Activated naive CD4-positive, alpha-beta T cell treated with anti-CD3 and anti-CD28 coated beads, Interleukin-2, amount 10 ng/mL, durations not matched to agents 7 days and 5 days (primary cell): Measurements from ENCODE around the gene GBE1.

ENCODE experiments used
- CTCF ChIA-PET: fragments of 350-600 bp; sonication (Branson Sonifier 250); formaldehyde crosslinking; loops from one replicate; lab custom pipeline; 2021; ENCODE audit warnings: antibody characterized with exemption; lab: Charles Lee
- DNase-seq: peaks from one replicate; pipeline ENCODE4 v3.0.0-alpha.2; 2020
- H3K27ac Mint-ChIP-seq: one replicate; pipeline ENCODE4 v1.8.0; 2021; ENCODE audit warnings: mild to moderate bottlenecking, moderate library complexity, mixed read lengths
- H3K27me3 Mint-ChIP-seq: one replicate; pipeline ENCODE4 v1.8.0; 2021; ENCODE audit warnings: mild to moderate bottlenecking, mixed read lengths
- H3K36me3 Mint-ChIP-seq: one replicate; pipeline ENCODE4 v1.8.0; 2021; ENCODE audit warnings: mixed read lengths
- H3K4me1 Mint-ChIP-seq: one replicate; pipeline ENCODE4 v1.8.0; 2021; ENCODE audit warnings: mixed read lengths
- H3K4me3 Mint-ChIP-seq: one replicate; pipeline ENCODE4 v1.8.0; 2021; ENCODE audit warnings: mild to moderate bottlenecking, moderate library complexity, mixed read lengths
- H3K9me3 Mint-ChIP-seq: one replicate; pipeline ENCODE4 v1.8.0; 2021; ENCODE audit warnings: mixed read lengths

Gene GBE1

DNA sequence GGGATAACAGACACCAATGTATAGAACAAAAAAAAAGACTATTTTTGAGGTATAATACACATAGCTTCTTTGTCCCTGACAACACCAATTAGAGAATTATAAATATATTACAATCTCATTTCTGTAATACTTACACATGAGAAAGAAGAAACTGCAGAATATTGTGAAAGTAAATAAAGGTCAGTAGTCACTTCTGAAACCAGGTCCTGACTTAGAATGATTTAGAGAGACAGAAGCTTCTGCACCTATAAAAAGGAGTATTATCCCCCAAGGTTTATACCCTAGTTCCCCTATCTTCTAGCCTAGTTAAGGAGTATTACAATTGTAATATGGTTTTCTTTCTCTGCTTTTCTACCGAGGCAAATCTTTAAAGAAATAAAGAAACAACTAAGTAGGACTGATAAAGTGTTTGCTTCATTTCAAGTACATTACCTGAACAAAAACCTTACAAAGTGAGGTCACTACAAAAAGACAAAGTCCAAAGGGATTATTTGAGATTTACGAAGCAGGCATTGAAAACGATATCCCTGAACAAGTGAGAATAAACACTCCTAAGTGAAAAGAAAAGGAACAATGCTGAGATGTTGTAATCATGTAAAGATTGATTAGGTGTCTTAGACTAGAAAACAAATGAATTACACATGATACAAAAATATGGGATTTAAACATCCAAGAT lies 103.0 kb downstream of the GBE1 start:
- DNase-seq = no peak
- Mint-ChIP-seq H3K36me3 (no peaks in the 10 kb centered on the region), H3K4me1 (no peaks in the 10 kb centered on the region), H3K9me3 (no peaks in the 10 kb centered on the region), H3K4me3 (no peak overlapping the region), H3K27ac (no peak overlapping the region), H3K27me3 (no peaks in the 10 kb centered on the region)
- CTCF ChIA-PET = no interaction called here

DNA sequence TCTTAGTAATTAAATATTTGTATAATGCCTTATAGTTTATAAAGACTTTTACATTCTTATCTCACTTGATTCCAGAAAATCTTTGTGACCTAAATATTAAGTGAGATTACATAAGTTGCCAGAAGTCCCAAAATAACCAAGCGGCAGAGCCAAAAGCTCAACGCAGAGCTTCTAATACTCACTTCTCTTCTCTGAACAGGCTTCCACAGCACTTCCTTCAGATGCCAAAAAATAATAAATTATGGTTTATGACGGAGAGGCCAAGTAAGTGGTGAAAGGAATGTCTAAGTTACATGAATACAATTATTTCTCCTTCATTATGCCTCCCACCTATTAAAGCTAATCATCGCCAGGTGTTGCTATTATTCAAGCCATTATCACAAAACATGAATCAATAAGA lies 110.3 kb downstream of the GBE1 start:
- no peak overlapping the region for H3K4me3 Mint-ChIP-seq
- H3K4me1 Mint-ChIP-seq = no peaks in the 10 kb centered on the region
- H3K36me3 Mint-ChIP-seq = no peaks in the 10 kb centered on the region
- no peak for DNase-seq
- CTCF ChIA-PET = no interaction called here
- no peaks in the 10 kb centered on the region for H3K9me3 Mint-ChIP-seq
- H3K27me3 Mint-ChIP-seq = no peaks in the 10 kb centered on the region
- H3K27ac Mint-ChIP-seq = no peak overlapping the region

GRCh38 chr3:81650187-81650586 lies 111.3 kb downstream of the GBE1 start:
- Mint-ChIP-seq H3K9me3 (no peaks in the 10 kb centered on the region), H3K27ac (no peak overlapping the region), H3K4me3 (no peak overlapping the region), H3K4me1 (no peaks in the 10 kb centered on the region), H3K36me3 (no peaks in the 10 kb centered on the region), H3K27me3 (no peaks in the 10 kb centered on the region)
- no peak for DNase-seq
- CTCF ChIA-PET = no interaction called here

DNA sequence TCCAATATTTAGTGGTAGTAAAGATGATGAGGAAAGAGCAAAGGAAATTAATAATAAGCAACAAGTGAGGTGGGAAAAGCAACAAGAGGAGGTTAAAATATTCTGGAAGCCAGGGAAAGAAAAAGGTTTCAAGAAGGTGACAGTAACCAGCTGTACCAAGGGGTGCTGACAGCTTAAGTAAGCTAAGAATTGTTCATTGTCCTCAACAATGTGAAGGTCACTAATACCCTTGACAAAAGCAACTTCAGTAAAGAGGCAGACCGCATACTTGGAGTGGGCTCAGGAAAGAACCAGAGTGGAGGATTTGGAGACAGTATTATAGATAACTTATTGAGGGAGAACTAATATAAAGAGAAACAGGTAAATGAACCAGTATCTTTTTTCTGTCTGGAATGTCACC lies 116.2 kb downstream of the GBE1 start:
- CTCF ChIA-PET = interaction anchor here (1.3 kb wide), 1 partner anchor 155 kb away, joined by 4 read pairs; no protein-coding TSS in a partner anchor
- H3K4me1 Mint-ChIP-seq = no peaks in the 10 kb centered on the region
- H3K36me3 Mint-ChIP-seq = no peaks in the 10 kb centered on the region
- H3K27me3 Mint-ChIP-seq = no peaks in the 10 kb centered on the region
- no peak for DNase-seq
- H3K27ac Mint-ChIP-seq = no peak overlapping the region
- no peaks in the 10 kb centered on the region for H3K9me3 Mint-ChIP-seq
- H3K4me3 Mint-ChIP-seq = no peak overlapping the region

GRCh38 chr3:81643721-81644120 lies 117.7 kb downstream of the GBE1 start:
- Mint-ChIP-seq H3K27me3 (no peaks in the 10 kb centered on the region), H3K27ac (no peak overlapping the region), H3K36me3 (peaks cover 4% of the 10 kb centered on the region), H3K9me3 (no peaks in the 10 kb centered on the region), H3K4me1 (no peaks in the 10 kb centered on the region), H3K4me3 (no peak overlapping the region)
- no peak for DNase-seq
- CTCF ChIA-PET = interaction anchor here (1.0 kb wide), 1 partner anchor 147 kb away, joined by 3 read pairs; no protein-coding TSS in a partner anchor

GRCh38 chr3:81638480-81638879 lies 123.0 kb downstream of the GBE1 start:
- H3K27me3 Mint-ChIP-seq = no peaks in the 10 kb centered on the region
- peaks cover 4% of the 10 kb centered on the region for H3K36me3 Mint-ChIP-seq
- H3K27ac Mint-ChIP-seq = no peak overlapping the region
- no peaks in the 10 kb centered on the region for H3K4me1 Mint-ChIP-seq
- no peak overlapping the region for H3K4me3 Mint-ChIP-seq
- no peaks in the 10 kb centered on the region for H3K9me3 Mint-ChIP-seq
- no peak for DNase-seq
- CTCF ChIA-PET = no interaction called here

DNA sequence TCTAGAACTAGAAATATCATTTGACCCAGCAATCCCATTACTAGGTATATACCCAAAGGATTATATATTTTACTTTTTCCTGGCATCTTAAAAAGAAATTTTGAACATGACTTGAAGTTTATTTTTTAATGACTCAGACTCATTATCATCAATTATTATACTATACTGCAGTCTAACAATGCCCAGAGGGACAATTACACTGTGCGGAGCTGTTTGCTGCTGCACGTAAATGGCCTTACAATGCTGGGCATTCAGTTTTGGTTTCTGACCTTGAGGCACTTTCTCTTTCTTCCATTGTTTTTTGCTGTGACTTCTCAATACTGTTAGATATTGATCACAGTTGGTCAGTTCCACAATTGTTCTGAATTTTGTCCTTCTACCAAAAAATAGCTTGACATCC lies 128.8 kb downstream of the GBE1 start:
- no peak overlapping the region for H3K4me3 Mint-ChIP-seq
- H3K36me3 Mint-ChIP-seq = peaks cover 13% of the 10 kb centered on the region
- CTCF ChIA-PET = no interaction called here
- H3K9me3 Mint-ChIP-seq = no peaks in the 10 kb centered on the region
- no peak for DNase-seq
- H3K27me3 Mint-ChIP-seq = no peaks in the 10 kb centered on the region
- H3K27ac Mint-ChIP-seq = no peak overlapping the region
- H3K4me1 Mint-ChIP-seq = no peaks in the 10 kb centered on the region

- Mint-ChIP-seq H3K27ac (no peak overlapping the region), H3K27me3 (no peaks in the 10 kb centered on the region), H3K36me3 (peaks cover under 1% of the 10 kb centered on the region)
Measured at GRCh38 chr3:81624756-81625155, 136.7 kb downstream of the GBE1 start.

DNA sequence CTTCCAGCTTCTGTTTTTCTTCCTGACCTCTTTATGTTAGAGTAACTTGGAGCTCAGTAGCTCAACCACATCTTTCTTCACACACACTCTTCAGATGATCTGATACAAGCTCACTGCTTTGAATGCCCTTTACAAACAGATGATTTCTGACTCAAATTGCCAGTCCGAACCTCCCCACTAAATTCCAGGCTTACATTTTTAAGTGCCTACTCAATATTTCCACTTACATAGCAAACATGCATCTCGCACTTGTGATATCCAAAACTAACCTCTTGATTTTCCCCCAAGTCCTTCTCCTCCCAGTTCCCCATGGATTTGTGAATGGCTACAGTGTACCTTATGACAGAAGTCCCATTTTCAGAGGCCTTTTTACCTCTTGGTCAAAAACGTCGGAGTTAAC lies 139.1 kb downstream of the GBE1 start:
- Mint-ChIP-seq H3K27ac (no peak overlapping the region), H3K9me3 (no peaks in the 10 kb centered on the region)

More at GRCh38 chr3:81624756-81625155, 136.7 kb downstream of the GBE1 start:
- CTCF ChIA-PET = no interaction called here
- Mint-ChIP-seq H3K4me1 (no peaks in the 10 kb centered on the region), H3K9me3 (no peaks in the 10 kb centered on the region), H3K4me3 (no peak overlapping the region)
- no peak for DNase-seq

GRCh38 chr3:81621277-81621676 lies 140.2 kb downstream of the GBE1 start:
- Mint-ChIP-seq H3K27me3 (no peaks in the 10 kb centered on the region), H3K9me3 (no peaks in the 10 kb centered on the region), H3K4me3 (no peak overlapping the region)

More for the DNA sequence above, 139.1 kb downstream of the GBE1 start:
- H3K4me1 Mint-ChIP-seq = no peaks in the 10 kb centered on the region
- H3K4me3 Mint-ChIP-seq = no peak overlapping the region
- no peak for DNase-seq
- CTCF ChIA-PET = no interaction called here
- no peaks in the 10 kb centered on the region for H3K27me3 Mint-ChIP-seq
- no peaks in the 10 kb centered on the region for H3K36me3 Mint-ChIP-seq

GRCh38 chr3:81620849-81621248 lies 140.6 kb downstream of the GBE1 start:
- Mint-ChIP-seq H3K4me1 (no peaks in the 10 kb centered on the region), H3K36me3 (no peaks in the 10 kb centered on the region), H3K9me3 (no peaks in the 10 kb centered on the region), H3K4me3 (no peak overlapping the region), H3K27ac (no peak overlapping the region), H3K27me3 (no peaks in the 10 kb centered on the region)
- no peak for DNase-seq
- CTCF ChIA-PET = no interaction called here

More at GRCh38 chr3:81621277-81621676, 140.2 kb downstream of the GBE1 start:
- Mint-ChIP-seq H3K27ac (no peak overlapping the region), H3K4me1 (no peaks in the 10 kb centered on the region), H3K36me3 (no peaks in the 10 kb centered on the region)
- no peak for DNase-seq
- CTCF ChIA-PET = no interaction called here

GRCh38 chr3:81612768-81613167 lies 148.7 kb downstream of the GBE1 start:
- Mint-ChIP-seq H3K4me1 (no peaks in the 10 kb centered on the region), H3K36me3 (peaks cover 5% of the 10 kb centered on the region), H3K4me3 (no peak overlapping the region), H3K27me3 (no peaks in the 10 kb centered on the region), H3K27ac (no peak overlapping the region), H3K9me3 (no peaks in the 10 kb centered on the region)
- no peak for DNase-seq
- CTCF ChIA-PET = no interaction called here

DNA sequence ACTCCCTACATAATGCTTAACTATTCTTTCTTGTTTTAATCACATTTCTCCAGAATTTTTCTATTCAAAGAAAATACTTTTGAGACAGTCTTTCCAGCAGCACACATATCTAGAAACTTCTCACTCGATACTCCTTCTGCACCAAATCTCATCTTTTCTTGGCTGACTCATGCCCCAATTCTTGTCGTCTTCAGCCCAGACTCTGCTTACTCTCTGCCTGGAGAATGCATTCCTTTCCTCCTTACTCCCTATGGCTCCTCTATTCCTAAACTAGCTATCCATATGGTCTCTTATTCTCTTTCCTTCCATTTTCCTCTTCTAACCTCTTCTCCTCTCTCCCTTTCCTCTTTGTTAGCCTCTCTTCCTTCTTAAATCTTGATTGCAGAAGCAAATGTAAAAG lies 158.7 kb downstream of the GBE1 start:
- Mint-ChIP-seq H3K27ac (no peak overlapping the region), H3K4me3 (no peak overlapping the region), H3K9me3 (no peaks in the 10 kb centered on the region), H3K36me3 (no peaks in the 10 kb centered on the region), H3K27me3 (no peaks in the 10 kb centered on the region), H3K4me1 (no peaks in the 10 kb centered on the region)
- CTCF ChIA-PET = no interaction called here
- no peak for DNase-seq

DNA sequence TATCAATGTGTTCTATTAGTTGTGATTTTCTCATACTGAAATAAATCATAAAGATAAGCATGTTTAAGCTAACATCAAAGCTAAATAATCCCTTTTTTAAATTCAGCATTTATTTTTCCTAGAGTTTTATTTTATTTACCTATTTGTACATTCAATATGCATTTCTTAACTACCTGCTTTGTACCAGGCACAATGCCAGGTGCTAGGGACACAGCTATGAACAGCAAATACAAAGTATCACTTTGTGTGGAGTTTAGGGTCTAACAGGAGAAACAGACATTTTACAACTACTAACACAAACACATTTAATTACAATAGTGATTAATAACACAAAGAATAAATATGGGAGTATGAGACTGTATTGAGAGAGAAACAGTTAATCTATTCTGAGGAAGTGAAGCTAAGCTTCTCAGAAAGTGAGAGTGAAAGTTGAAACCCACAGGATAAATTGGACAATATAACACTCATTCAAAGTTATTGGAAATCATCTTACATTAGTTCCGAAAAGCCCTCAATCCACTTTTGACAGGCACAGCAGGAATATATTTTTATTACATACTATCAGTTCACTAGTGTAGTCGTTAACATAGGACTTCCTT lies 159.6 kb downstream of the GBE1 start:
- Mint-ChIP-seq H3K36me3 (no peaks in the 10 kb centered on the region), H3K27ac (no peak overlapping the region), H3K27me3 (no peaks in the 10 kb centered on the region), H3K4me3 (no peak overlapping the region), H3K9me3 (no peaks in the 10 kb centered on the region), H3K4me1 (no peaks in the 10 kb centered on the region)
- CTCF ChIA-PET = no interaction called here
- no peak for DNase-seq

DNA sequence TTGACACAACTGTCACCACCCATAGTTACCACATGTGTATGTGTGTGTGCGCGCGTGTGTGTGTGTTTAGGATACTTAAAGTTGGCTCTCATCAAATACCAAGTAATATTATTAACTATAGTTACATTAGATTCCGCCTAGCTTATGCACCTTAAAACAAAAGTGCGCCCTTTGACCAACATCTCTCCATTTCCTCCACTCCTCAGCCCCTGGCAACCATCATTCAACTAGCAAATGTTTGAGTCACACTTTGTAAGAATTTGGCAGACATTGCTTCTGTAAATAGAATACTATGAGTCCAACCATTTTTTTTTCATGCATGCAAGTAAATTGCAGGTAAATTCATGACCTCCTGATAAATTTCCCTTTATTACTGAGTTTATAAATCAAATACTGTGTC lies 169.3 kb downstream of the GBE1 start:
- H3K4me3 Mint-ChIP-seq = no peak overlapping the region
- no peaks in the 10 kb centered on the region for H3K9me3 Mint-ChIP-seq
- H3K27ac Mint-ChIP-seq = no peak overlapping the region
- no peaks in the 10 kb centered on the region for H3K27me3 Mint-ChIP-seq
- H3K4me1 Mint-ChIP-seq = no peaks in the 10 kb centered on the region
- DNase-seq = no peak
- peaks cover 8% of the 10 kb centered on the region for H3K36me3 Mint-ChIP-seq
- CTCF ChIA-PET = no interaction called here
